Articular chondrocyte of knee joint (primary cell): ENCODE measurements around the gene ILKAP. TPM values are rescaled to one million over a fixed set of nuclear protein-coding genes. Genes with fewer than 3 reads are reported as not detected.

Source experiments
- total RNA-seq: library from RNA; depleted of rRNA; stranded (reverse); fragments of >200 nt; gene quantifications from 2 replicates; pipeline ENCODE4 v1.2.3, GENCODE V29; 2012

The ILKAP gene
- total RNA-seq: 21.9 and 26.1 TPM in 2 replicates

GRCh38 chr2:238203094-238203972, at the start of gene ILKAP:
Gene ILKAP, minus strand, starts transcription at chr2:238203695. Its CDS starts 142 bp downstream, at chr2:238203553.

GRCh38 chr2:238239863-238240756, 36.6 kb upstream of the ILKAP start, which contains the start of gene HES6:
Gene HES6, minus strand, starts transcription at chr2:238240038. Its CDS starts 133 bp downstream, at chr2:238239905.

GRCh38 chr2:238158509-238159070, 44.9 kb downstream of the ILKAP start, which contains the start of gene ERFE:
Gene ERFE, plus strand, starts transcription at chr2:238158970. Its CDS starts 38 bp downstream, at chr2:238159008.

GRCh38 chr2:238138331-238139195, 64.9 kb downstream of the ILKAP start, which contains the start of gene KLHL30:
Gene KLHL30, plus strand, starts transcription at chr2:238138668. Its CDS starts 2,087 bp downstream, at chr2:238140755.

Other genes with a start within 250 kb of the ILKAP start
- 57.9 and 62.8 TPM in 2 replicates for gene UBE2F, start 236.7 kb downstream of the ILKAP start, total RNA-seq
- 8.4 and 11.2 TPM in 2 replicates for gene SCLY, start 142.7 kb downstream of the ILKAP start, total RNA-seq
- 1.3 and 7.3 TPM in 2 replicates for gene ESPNL, start 103.4 kb downstream of the ILKAP start, total RNA-seq
- gene KLHL30, start 65.0 kb downstream of the ILKAP start, total RNA-seq: 0.22 and 0.39 TPM in 2 replicates
- 3.3 and 3.7 TPM in 2 replicates for gene ERFE, start 44.7 kb downstream of the ILKAP start, total RNA-seq
- gene HES6, start 36.3 kb upstream of the ILKAP start, total RNA-seq: 0.86 and 1.6 TPM in 2 replicates
- 5.6 and 6.1 TPM in 2 replicates for gene PER2, start 84.9 kb upstream of the ILKAP start, total RNA-seq
- gene TRAF3IP1, start 116.8 kb upstream of the ILKAP start, total RNA-seq: 10.3 and 11.2 TPM in 2 replicates
- 12.6 and 14.4 TPM in 2 replicates for gene ASB1, start 223.2 kb upstream of the ILKAP start, total RNA-seq